HG03520 (cell line): Measurements from ENCODE around the gene CD276.
"Not testable (repeated sequence)": the region's sequence is repeated elsewhere in the genome, so short reads cannot be mapped to it uniquely, and the experiment has no call there.

ENCODE experiments used
- ATAC-seq: cut with Tn5 transposase; IDR thresholded peaks from one replicate; pipeline ENCODE4 v1.9.1; 2021; ENCODE audit warnings: mild to moderate bottlenecking, moderate library complexity; ENCODE audit not compliant: unreplicated experiment

CD276 gene

DNA sequence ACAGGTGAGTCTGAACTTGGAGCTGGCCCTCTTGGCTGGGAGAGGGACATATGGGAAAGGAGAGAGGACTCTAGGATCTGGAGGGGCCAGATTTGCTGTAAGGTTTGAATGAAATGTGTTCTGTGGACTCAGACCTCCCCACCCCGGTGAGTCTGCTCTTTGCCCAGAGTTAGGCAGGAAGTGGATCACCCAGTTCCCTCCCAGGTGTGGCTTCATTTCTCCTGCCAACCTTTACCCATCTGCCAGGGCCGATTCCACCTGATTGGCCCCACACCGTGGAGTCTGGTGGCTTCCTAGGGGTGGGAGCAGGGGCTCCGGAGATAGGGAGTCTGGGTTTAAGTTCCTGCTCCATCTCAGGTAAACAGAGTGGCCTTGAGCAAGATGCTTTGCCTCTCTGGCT lies 25.5 kb downstream of the CD276 start:
- ATAC-seq, result no peak

DNA sequence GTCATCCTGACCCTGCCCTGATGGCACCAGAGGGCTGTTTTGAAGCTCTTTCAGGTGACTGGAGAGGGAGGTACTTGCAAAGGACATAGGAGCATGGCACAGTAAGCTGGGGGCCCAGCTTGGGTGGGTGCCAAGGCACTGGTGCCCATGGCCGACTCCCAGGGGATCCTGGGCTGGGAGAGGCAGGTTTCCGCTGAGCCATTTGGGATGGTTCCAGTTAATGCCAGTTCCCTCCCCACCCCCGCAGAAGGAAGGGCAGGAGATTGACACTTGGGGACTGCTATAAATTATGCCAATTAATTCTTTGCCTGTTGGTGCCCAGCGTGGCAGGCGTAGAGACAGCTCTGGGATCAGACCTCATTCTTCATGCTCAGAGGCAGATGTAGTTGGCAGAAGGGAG lies 26.1 kb downstream of the CD276 start:
- no peak for ATAC-seq

DNA sequence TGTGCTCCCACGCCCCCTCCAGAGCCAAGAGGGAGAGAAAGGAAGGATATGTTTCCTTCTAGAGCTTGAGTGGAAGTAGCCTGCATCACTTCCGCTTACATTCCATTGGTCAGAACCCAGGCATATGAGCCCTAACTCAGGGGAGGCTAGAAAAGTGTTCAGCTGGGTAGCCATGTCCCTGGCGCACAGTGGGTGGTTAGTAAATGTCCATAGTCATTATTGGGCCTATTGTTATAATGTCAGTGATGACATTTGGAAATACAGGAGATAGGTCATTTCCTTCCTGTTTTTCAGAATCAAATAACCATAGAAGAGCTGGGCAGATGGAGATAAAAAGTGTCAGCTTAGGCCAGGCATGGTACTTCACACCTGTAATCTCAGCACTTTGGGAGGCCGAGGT lies 27.3 kb downstream of the CD276 start:
- no peak for ATAC-seq

DNA sequence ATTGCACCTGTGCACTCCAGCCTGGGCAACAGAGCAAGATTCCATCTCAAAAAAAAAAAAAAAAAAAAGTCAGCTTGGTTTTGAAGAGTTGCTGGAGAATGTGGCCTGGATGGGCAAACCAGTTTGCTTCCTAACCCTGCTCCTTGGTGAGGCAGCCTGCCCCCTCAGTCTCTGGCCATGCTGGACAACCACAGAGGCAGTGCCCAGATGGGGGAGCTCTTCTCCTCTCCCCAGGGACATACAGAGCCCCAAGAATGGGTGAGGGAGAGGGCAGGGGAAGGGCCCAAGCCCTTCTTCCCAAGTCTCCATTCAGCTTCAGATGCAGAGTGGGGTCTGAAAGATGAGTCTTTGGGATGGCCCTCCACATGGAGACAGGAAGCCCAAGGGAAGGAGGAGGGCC lies 27.9 kb downstream of the CD276 start:
- ATAC-seq, result no peak

DNA sequence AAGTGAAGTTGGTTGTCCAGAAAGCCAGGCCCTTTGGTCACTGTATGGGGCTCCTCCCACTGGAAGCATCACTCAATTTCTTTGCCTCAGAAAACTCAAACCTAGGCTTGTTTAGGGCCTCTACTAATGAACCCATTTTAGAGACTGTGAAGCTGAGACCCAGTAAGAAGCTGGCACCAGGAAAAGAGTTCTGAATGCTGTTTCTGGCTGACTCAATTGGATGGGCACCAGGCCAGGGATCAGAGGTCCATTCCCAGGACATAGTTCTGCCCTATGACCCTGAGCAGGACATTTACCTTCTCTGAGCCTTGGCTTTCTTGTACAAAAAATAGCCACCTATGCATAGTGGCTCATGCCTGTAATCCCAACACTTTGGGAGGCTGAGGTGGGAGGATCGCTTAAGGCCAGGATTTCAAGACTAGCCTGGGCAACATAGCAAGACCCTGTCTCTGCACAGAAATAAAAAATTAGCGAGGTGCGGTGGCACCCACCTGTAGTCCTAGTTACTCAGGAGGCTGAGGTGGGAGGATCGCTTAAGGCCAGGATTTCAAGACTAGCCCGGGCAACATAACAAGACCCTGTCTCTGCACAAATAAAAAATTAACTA lies 30.6 kb downstream of the CD276 start:
- ATAC-seq, result no peak

DNA sequence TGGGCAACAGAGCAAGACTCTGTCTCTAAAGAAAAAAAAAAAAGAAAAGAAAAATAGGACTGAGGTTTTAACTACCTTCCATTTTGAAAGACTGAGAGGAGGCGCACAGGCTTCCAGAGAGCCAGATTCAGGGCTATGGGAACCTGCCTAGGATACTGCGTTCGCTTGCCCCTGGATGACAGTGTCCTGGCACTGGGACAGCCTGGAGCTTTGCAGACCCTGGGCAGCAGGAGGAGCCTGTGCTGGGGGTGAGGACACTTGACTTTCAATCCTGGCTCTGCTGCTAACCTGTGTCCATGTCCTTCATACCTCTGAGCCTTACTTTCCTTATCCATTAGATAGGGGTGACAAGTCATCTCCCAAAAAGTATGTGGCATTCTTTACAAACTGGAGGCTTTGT lies 31.2 kb downstream of the CD276 start:
- ATAC-seq, result no peak

DNA sequence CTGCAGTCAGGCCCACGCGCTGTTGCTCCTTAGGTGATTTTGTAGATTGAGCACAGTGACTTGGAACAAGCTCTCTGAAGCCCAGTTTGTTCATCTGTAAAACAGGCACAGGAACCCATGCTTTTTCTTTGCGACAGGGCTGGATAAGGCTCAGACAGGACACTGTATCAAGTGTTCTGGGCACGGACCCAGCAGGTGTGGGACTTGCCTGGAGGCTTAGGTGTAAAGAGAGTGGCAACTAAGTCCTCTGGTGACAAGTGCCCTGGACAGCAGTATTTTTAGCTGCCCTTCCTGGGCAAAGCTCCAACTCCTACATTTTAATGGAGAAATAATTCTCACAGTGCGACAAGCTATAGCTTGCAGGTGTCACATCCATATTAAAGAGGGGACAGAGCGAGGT lies 32.2 kb downstream of the CD276 start:
- no peak for ATAC-seq

DNA sequence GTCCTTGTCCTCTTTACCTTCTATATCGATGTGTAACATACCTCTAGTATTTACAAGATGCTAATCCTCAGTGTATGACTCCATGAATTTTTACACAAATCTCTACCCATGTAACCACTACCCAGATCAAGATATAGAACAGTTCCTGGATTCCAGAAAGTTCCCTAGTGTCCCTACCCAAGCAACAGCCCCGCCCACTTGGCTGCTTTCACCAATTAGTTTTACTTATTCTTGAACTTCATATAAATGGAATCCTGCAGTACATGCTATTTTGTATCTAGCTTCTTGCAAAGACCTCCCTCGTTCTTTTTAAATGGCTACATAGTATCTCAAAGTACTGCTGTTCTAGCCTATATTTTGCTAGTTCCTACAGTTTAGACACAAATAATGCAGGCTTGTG lies 33.0 kb downstream of the CD276 start:
- no peak for ATAC-seq

DNA sequence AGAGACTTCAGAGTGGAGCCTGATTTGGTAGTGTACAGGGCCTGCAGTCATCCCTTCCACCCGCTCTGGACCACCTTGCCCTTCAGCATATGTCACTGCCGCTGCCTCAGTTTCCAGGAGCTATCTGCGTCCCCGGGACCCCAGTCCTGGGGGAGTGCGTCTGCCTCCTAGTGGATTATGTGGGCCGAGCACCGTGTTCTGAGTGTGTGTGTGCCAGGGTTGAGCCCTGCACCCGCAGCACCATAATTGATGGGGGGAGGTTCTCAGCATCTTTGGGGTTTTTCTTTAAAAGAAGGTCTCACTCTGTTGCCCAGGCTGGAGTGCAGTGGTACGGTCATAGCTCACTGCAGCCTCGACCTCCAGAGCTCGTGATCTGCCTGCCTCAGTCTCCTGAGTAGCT lies 33.6 kb downstream of the CD276 start:
- no peak for ATAC-seq

DNA sequence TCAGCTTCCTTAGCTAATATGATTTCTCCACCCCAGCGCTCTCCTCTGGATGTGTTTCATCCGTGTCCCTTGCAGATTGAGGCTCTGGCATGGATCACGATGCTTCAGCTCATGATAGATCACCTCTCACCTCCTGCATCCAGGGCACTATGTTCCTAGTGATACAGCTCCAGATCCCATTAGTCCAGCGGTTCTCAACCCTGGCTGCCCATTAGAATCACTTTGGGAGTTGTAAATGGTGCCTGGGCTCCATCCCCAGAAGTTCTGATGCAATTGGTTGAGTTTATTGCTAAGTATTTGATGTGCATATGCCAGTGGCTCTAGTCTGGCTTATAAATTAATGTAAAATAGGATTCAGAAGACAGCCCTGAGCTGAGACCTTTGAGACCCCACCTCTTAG lies 34.5 kb downstream of the CD276 start:
- ATAC-seq, result no peak

DNA sequence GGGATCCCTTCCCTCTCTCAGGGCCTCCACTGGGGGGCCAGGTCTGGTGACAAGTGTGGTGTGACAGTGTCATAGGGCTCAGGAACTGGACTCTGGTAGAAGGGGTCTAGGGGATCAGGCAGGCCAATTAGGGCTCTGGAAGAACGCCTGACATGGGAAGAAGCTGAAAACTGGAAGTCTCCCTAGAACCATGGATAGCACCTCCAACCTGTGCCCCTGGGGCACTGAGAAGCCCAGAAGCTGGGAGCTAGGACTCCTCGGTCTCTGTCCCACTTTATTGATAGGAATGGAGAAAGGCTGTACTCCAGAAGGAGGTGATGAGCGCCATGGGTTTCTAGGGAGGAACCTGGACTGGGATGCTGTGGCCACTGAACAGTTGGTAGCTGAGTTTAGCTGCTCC lies 38.2 kb downstream of the CD276 start:
- no peak for ATAC-seq

DNA sequence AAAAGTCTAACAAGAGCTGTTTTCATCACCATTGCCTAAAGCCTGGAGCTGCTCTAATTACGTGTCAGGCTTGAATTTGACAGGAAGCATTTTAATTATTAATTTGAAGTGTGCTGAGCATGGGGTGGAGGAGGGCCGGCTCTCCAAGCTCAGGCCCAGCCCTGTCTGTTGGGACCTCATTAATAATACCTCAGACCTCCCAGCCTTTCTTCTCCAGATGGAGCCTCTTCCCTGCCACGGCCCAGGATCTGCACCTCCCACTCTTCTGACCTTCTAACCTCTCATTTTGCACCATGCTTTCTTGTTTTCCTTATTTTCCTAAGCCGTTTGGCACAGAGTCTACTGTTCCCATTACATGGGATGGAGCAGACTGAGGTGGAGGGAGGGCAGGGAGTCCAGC lies 39.0 kb downstream of the CD276 start:
- ATAC-seq, result no peak

DNA sequence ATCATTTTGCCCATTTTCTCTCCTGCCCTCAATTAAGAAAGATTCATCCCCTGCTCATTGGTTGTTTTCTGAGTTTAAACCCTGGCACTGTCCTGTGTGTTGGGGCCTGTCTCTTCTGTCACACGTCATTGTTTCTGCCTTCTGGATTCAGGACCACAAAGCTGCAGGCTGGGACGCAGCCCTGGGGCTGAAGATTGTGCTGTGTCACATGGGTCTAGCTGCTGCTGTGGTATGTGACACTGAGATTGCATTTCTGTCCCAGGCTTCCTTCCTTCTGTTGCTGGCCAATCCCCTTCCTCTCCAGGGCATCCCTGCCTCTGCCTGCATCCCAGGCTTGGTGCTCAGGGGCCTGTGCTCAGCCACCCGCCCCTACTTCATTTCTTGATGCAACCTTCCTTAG lies 40.0 kb downstream of the CD276 start:
- no peak for ATAC-seq

DNA sequence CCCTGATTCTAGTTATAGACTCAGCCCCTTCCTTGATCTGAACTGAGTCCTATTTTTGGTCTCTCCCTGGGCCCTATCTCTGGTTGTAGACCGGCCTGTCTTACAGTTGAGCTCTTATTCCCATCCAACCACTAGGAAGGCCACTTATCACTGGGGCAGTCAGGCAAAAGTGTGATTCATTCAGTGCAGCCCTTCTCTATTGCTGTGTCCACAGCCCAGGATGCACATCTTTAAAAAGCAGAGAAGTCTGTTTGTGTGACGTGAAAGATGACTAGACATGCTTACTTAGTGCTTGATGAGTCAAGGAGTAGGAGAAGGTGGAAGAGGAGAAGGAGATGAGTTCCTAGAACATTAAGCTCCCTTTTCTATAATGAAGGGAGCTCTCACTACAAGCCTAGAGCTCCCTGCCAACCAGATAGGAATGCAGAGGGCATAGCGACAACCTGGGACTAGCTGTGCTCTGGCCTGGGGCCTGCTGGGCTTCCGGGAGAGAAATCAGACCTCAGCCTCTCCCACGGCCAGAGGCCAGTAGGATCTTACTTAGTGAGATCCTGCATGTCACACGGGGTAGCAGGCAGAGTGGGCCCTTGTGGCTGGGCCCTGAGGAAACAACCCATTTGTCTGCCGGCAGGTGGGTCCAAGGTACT lies 43.3 kb downstream of the CD276 start:
- ATAC-seq, result no peak

DNA sequence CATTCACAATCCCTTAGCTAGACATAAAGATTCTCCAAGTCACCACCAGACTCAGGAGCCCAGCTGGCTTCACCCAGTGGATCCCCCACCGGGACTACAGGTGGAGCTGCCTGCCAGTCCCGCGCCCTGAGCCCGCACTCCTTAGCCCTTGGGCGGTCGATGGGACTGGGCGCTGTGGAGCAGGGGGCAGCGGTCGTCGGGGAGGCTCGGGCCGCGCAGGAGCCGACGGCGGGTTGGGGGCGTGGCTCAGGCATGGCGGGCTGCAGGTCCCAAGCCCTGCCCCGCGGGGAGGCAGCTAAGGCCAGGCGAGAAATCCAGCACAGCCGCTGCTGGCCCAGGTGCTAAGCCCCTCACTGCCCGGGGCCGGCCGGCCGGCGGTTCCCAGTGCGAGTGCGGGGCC lies 47.9 kb downstream of the CD276 start:
- ATAC-seq, result not testable (repeated sequence)

DNA sequence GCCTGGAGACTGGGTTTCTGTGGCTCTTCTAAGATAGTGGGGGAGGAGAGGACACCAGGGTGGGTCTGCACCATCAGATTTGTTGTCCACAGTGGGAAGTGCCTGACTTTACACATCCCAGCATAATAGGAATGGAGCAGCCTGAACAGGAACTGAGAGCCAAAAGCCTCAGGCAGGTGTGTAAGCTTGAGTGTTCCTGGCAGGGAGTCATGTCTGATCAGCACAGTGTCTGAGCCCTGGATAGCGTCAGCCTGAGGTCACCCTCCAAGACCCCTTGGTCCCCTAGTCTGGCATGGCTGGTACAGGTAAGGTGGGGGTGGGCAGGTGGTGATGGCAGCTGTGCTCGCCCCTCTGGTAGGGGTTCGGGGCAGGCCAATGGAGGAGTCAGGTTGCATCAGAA lies 48.7 kb downstream of the CD276 start:
- ATAC-seq, result no peak

DNA sequence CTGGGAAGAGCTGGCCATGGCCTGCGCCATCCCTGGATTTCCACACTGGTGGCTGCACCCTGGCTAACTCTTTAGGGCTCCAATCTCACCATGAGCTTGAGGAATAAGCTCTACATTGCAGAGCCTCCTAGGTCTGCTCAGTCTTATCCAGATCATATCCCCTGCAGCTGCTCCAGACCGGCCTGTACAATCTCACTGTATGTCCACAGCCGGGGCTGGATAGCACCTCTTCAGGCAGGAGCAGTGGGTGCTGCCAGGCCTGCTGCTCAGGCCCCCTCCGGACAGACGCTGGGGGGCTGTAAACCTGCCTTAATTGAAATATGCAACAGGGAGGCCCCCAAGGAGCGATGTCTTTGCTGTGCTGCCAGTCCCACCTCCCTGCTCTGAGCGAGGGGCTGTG lies 53.4 kb downstream of the CD276 start:
- no peak for ATAC-seq

DNA sequence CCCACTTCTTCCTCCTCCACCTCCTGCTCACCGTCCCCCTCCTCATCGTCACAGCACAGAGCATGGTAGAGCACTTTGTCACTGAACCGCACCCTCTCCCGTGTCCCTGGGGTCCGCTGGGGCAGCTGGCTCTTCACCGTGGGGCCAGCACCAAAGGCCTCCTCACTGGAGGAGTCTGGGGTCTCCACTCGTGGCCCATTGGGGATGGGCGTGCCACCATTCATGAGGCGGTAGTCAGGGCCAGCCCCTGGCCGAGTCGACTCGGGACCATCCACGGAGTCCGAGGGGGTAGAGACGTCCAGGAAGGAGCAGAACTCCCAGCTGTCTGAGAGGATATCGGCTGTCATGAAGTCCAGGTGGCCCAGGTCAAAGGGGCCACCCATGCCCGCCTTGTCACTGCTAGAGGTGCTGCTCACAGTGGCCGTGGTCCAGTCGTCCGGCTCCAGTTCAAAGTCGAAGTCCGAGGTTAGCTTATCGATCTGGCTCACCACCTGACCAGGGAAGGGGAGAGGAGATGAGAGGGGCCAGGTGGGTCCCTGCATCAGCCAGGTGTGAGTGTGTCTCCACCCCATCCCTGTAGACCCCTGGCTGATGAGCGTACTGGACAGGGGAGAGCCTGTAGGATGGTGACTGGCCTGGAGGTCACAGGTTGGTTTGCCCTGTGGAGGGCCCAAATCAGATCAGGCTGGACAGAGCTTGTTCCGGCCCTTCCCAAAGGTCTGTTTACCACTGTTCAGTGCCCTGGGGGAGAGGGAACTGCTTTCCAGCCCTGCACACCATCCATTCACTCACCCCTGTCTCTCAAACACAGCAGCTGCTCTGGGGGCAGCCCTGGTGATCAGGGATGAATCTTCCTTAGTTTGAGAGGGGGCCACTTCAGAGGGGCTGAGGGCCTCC lies 56.2 kb downstream of the CD276 start:
- no peak for ATAC-seq

DNA sequence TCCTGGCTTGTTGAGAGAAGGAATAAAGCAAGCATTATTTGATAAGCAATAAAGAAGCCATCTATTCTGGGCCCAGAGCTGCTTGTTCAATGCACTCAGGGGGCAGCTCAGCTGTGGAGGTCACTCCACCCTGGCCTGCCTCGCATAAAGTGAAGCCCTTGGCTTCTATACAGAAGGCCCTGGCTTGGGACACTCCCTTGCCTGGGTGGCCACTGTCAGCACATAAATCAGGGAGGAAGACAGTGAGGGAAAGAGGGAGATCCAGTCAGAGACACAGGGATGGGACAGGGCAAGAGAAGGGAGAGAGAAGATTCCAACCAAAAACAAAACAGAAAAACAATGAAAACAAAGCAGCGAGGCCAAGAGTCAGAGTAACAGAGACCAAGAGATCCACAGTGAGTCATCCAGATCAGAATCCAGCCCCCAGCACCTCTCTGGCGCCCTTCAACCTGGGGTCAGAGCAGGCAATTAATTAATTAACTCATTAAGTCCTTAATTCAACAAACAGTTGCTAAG lies 57.2 kb downstream of the CD276 start:
- ATAC-seq, result no peak

DNA sequence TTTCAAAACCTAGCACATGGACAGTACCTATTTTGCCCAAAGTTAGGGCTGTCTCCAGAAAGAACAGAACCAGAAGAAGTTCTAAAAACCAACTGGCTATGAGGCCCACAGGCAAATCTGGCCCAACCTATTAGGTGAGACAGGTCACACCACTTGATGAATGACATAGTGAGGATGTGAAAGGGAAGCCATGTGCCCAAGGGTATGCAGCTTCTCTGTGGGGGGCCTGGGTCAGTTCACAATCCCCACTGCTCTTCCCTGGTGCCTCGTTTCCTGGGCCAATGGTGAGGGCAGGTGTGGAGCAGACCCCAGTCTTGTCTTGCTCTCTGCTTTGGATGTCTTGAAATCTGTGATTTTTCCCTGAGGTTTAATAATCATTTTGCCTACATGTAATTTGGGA lies 60.1 kb downstream of the CD276 start:
- no peak for ATAC-seq

DNA sequence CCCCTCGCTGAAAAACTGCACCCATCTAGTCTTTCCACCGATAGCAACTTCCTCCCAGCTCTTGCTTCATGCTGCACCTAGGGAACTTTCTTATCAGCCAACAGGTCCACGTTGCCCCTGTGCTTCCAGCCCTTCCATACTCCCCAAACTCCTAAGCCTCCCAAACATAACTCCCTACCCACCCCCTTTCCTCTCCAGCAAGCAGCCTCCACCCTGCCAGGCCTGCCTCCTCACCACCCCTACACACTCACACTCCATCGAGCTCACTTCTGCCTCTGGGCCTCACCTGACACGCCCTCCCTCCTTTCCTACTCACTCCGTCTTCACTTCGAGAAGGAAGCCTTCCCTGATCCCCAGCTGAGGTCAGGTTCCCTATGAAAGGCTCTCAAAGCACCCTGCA lies 60.9 kb downstream of the CD276 start:
- ATAC-seq, result no peak

DNA sequence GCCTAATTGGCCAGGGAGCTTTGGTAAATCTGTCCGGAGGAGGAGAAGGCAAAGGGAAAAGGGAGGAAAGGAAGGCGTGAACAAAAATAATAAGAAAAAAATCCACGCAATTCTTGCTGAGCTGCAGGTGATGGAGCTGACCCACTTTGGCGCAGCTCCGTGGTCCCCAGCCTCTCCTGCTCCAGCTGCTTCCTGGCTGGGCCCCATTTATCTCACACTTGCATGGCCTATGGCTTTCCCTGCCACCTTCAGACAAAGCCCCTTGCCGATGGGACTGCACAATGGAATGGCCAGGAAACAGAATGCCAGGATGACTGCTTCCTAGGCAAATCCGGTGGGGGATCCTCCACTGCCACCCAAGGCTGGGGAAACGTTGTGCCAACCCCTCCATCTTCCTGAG lies 62.1 kb downstream of the CD276 start:
- ATAC-seq, result no peak
